HG03196 (cell line): ENCODE measurements around the gene AATF.
"Not testable (repeated sequence)": the region's sequence is repeated elsewhere in the genome, so short reads cannot be mapped to it uniquely, and the experiment has no call there.

Experiments used
- ATAC-seq: cut with Tn5 transposase; IDR thresholded peaks from one replicate; pipeline ENCODE4 v1.9.1; 2021; ENCODE audit not compliant: unreplicated experiment

The AATF gene

GRCh38 chr17:37069087-37069486 lies 120.3 kb downstream of the AATF start:
- no peak for ATAC-seq

GRCh38 chr17:37073464-37073863 lies 124.7 kb downstream of the AATF start:
- ATAC-seq, result not testable (repeated sequence)

- no peak for ATAC-seq
Measured at GRCh38 chr17:37079065-37079708, 130.4 kb downstream of the AATF start.

GRCh38 chr17:37079735-37080134 lies 131.0 kb downstream of the AATF start:
- no peak for ATAC-seq

- ATAC-seq, result no peak
Measured at GRCh38 chr17:37081287-37081686, 132.5 kb downstream of the AATF start.

- no peak for ATAC-seq
Measured at GRCh38 chr17:37082311-37082860, 133.6 kb downstream of the AATF start.

- ATAC-seq, result no peak
Measured at GRCh38 chr17:37082985-37083384, 134.2 kb downstream of the AATF start.

GRCh38 chr17:37083456-37083855 lies 134.7 kb downstream of the AATF start:
- ATAC-seq, result no peak

GRCh38 chr17:37084372-37084771 lies 135.6 kb downstream of the AATF start:
- no peak for ATAC-seq

- ATAC-seq, result no peak
Measured at GRCh38 chr17:37086334-37086733, 137.6 kb downstream of the AATF start.

GRCh38 chr17:37086948-37087347 lies 138.2 kb downstream of the AATF start:
- ATAC-seq, result no peak

GRCh38 chr17:37087683-37088082 lies 138.9 kb downstream of the AATF start:
- ATAC-seq, result no peak

- ATAC-seq, result no peak
Measured at GRCh38 chr17:37088459-37088858, 139.7 kb downstream of the AATF start.

- ATAC-seq, result no peak
Measured at GRCh38 chr17:37088913-37089312, 140.2 kb downstream of the AATF start.

- ATAC-seq, result peak; percentile 64
Measured at GRCh38 chr17:37089956-37090355, 141.2 kb downstream of the AATF start.

- ATAC-seq, result no peak
Measured at GRCh38 chr17:37090941-37091340, 142.2 kb downstream of the AATF start.

- no peak for ATAC-seq
Measured at GRCh38 chr17:37092071-37092470, 143.3 kb downstream of the AATF start.

GRCh38 chr17:37092701-37093100 lies 143.9 kb downstream of the AATF start:
- no peak for ATAC-seq

- no peak for ATAC-seq
Measured at GRCh38 chr17:37094391-37094790, 145.6 kb downstream of the AATF start.

- ATAC-seq, result no peak
Measured at GRCh38 chr17:37096071-37096470, 147.3 kb downstream of the AATF start.

GRCh38 chr17:37097154-37097553 lies 148.4 kb downstream of the AATF start:
- no peak for ATAC-seq

GRCh38 chr17:37098152-37098551 lies 149.4 kb downstream of the AATF start:
- ATAC-seq, result no peak
